ENCODE measurements around the gene L3MBTL4. TPM values are rescaled to one million over a fixed set of nuclear protein-coding genes. Genes with fewer than 3 reads are reported as not detected.
"Not testable (repeated sequence)": the region's sequence is repeated elsewhere in the genome, so short reads cannot be mapped to it uniquely, and the experiment has no call there.

L3MBTL4 gene
- total RNA-seq, 2 donors from 2014 or later: 4.6 to 7.2 TPM

DNA sequence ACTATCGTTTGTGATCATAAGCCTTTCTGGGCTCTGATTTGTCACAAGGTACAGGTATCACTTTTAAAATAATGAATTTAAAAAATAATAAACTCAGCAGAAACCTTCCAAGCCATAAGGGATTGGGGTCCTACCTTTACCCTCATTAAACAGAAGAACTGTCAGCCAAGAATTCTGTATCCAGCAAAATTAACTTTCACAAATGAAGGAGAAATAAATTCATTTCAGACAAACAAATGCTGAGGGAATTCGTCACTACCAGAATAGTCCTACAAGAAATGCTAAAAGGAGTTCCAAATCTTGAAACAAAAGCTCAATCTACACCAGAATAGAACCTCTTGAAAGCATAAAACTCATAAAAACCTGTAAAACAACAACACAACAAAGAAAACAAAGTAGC is 25.7 kb downstream of the L3MBTL4 start:
- H3K9ac ChIP-seq (ENCODE audit: extremely low read depth, low read length, poor library complexity, severe bottlenecking): no peak overlapping the region
- no peaks in the 10 kb centered on the region for H3K4me1 ChIP-seq (ENCODE audit: control insufficient read depth, insufficient read depth, low read length)
- no peak overlapping the region for H3K27ac ChIP-seq (ENCODE audit: low read depth, low read length)
- H3K4me1 Mint-ChIP-seq: no peaks in the 10 kb centered on the region
- H3K27me3 Mint-ChIP-seq (ENCODE audit: insufficient read depth): no peaks in the 10 kb centered on the region
- no peaks in the 10 kb centered on the region for H3K36me3 ChIP-seq (ENCODE audit: control insufficient read depth, insufficient read depth, low read length)
- no peaks in the 10 kb centered on the region for H3K36me3 Mint-ChIP-seq (ENCODE audit: low read depth)
- H3K27ac Mint-ChIP-seq: no peak overlapping the region
- H3K9me3 Mint-ChIP-seq: peaks cover 19% of the 10 kb centered on the region
- TF ChIP-seq, protein P1, sequence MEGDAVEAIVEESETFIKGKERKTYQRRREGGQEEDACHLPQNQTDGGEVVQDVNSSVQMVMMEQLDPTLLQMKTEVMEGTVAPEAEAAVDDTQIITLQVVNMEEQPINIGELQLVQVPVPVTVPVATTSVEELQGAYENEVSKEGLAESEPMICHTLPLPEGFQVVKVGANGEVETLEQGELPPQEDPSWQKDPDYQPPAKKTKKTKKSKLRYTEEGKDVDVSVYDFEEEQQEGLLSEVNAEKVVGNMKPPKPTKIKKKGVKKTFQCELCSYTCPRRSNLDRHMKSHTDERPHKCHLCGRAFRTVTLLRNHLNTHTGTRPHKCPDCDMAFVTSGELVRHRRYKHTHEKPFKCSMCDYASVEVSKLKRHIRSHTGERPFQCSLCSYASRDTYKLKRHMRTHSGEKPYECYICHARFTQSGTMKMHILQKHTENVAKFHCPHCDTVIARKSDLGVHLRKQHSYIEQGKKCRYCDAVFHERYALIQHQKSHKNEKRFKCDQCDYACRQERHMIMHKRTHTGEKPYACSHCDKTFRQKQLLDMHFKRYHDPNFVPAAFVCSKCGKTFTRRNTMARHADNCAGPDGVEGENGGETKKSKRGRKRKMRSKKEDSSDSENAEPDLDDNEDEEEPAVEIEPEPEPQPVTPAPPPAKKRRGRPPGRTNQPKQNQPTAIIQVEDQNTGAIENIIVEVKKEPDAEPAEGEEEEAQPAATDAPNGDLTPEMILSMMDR (conservative IDR thresholded peaks at IDR 0.05): no peak
- DNase-seq: no peak
- H3K9me3 ChIP-seq (ENCODE audit: control insufficient read depth, low read length): peaks cover 17% of the 10 kb centered on the region
- 81% methylated on average over 2 of the region's 2 CpGs; no CpG with 5 or more reads in 1 of the 2 experiments for WGBS, 2 experiments (ENCODE audit: insufficient coverage in 1 of 2, insufficient read length in 1 of 2)
- H3K4me3 Mint-ChIP-seq: no peak overlapping the region
- no peaks in the 10 kb centered on the region for H3K27me3 ChIP-seq (ENCODE audit: control insufficient read depth, insufficient read depth, low read length, poor library complexity, severe bottlenecking)
- H3K4me3 ChIP-seq (ENCODE audit: low read length): no peak overlapping the region

DNA sequence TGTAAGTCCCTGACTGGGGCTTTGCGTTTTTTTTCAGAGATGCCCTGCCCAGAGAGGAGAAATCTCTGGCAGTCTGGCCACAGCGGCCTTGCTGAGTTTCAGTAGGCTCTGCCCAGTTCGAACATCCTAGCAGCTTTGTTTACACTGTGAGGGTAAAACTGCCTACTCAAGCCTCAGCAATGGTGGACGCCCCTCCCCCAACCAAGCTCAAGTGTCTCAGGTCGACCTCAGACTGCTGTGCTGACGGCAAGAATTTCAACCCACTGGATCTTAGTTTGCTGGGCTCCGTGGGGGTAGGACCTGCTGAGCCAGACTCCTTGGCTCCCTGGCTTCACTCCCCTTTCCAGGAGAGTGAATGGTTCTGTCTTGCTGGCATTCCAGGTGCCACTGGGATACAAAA is 31.7 kb downstream of the L3MBTL4 start:
- TF ChIP-seq, protein P1 (conservative IDR thresholded peaks at IDR 0.05): no peak
- Mint-ChIP-seq H3K27ac (peak overlapping the region; percentile 46), H3K27me3 (ENCODE audit: insufficient read depth) (no peaks in the 10 kb centered on the region), H3K9me3 (peaks cover 17% of the 10 kb centered on the region), H3K4me1 (peaks cover 14% of the 10 kb centered on the region), H3K4me3 (no peak overlapping the region), H3K36me3 (ENCODE audit: low read depth) (no peaks in the 10 kb centered on the region)
- peak; percentile 71 for DNase-seq
- Histone ChIP-seq H3K27me3 (ENCODE audit: control insufficient read depth, insufficient read depth, low read length, poor library complexity, severe bottlenecking) (no peaks in the 10 kb centered on the region), H3K27ac (ENCODE audit: low read depth, low read length) (no peak overlapping the region), H3K9ac (ENCODE audit: extremely low read depth, low read length, poor library complexity, severe bottlenecking) (no peak overlapping the region), H3K4me3 (ENCODE audit: low read length) (no peak overlapping the region), H3K4me1 (ENCODE audit: control insufficient read depth, insufficient read depth, low read length) (peaks cover 2% of the 10 kb centered on the region), H3K36me3 (ENCODE audit: control insufficient read depth, insufficient read depth, low read length) (no peaks in the 10 kb centered on the region), H3K9me3 (ENCODE audit: control insufficient read depth, low read length) (peaks cover 8% of the 10 kb centered on the region)
- 41 to 45% methylated on average over 6 to 7 of the region's 7 CpGs for WGBS, 2 experiments (ENCODE audit: insufficient coverage in 1 of 2, insufficient read length in 1 of 2)

DNA sequence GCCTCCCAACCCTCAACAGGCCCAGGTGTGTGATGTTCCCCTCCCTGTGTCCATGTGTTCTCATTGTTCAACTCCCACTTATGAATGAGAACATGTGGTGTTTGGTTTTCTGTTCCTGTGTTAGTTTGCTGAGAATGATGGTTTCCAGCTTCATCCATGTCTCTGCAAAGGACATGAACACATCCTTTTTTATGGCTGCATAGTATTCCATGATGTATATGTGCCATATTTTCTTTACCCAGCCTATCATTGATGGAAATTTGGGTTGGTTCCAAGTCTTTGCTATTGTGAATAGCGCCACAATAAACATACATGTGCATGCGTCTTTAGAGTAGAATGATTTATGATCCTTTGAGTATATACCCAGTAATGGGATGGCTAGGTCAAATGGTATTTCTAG is 37.2 kb downstream of the L3MBTL4 start:
- 71 to 89% methylated on average over 2 of the region's 2 CpGs for WGBS, 2 experiments (ENCODE audit: insufficient coverage in 1 of 2, insufficient read length in 1 of 2)

More for the DNA sequence above, 37.2 kb downstream of the L3MBTL4 start:
- not testable (repeated sequence) for DNase-seq; H3K27ac Mint-ChIP-seq; H3K36me3 ChIP-seq (ENCODE audit: control insufficient read depth, insufficient read depth, low read length); H3K27ac ChIP-seq (ENCODE audit: low read depth, low read length); H3K27me3 ChIP-seq (ENCODE audit: control insufficient read depth, insufficient read depth, low read length, poor library complexity, severe bottlenecking); H3K4me3 Mint-ChIP-seq; H3K27me3 Mint-ChIP-seq (ENCODE audit: insufficient read depth); H3K36me3 Mint-ChIP-seq (ENCODE audit: low read depth); H3K4me1 Mint-ChIP-seq; H3K9ac ChIP-seq (ENCODE audit: extremely low read depth, low read length, poor library complexity, severe bottlenecking); H3K4me3 ChIP-seq (ENCODE audit: low read length); H3K4me1 ChIP-seq (ENCODE audit: control insufficient read depth, insufficient read depth, low read length)
- peaks cover 23% of the 10 kb centered on the region for H3K9me3 Mint-ChIP-seq
- H3K9me3 ChIP-seq (ENCODE audit: control insufficient read depth, low read length): peaks cover 18% of the 10 kb centered on the region
